ENCODE results near the gene LIF.

DNA sequence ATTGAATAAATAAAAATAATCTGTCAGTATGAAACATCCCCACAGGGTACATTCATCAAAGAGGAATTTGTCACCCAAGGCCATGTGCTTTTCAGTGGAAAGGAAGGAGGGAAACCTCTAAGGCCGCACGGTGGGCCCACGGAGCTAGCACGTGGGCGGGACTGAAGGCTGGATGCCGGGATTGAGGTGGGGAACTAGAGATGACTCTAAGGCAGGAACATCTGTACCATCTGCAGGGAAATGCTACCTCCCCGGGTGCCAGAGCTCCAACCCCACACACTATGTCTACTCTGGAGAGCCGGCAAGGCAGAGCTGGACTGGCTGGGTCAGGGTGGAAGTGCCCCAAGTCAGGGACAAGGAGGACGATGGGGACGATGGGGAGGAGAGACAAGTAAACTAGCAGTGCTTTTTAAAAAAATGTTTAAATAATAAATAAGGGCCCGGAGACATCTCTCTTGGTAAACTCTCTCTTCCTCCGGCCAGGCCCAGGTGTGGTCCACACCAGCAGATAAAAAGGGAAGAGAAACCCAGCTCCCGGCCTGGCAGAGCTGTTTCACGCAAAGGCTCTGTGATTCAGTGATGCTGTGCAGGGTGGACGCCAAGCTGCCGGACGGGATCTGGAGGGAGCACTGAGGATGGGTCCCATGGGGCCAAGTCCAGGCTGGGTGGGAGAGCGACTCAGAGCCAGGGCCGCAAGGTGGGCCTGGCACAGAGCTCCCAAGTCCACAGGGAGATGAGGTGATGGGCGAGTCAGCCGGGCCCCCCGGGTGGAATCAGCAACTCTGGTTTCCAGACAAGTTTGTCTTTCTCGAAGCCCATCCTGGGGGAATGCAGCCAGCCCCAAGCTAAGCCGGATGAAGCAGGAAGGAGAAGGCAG lies 5.8 kb downstream of the LIF start:
- TF ChIP-seq CTCF (IDR thresholded peaks at IDR 0.05) (no peak), SIN3A (IDR thresholded peaks at IDR 0.05; ENCODE audit: borderline replicate concordance, insufficient read depth, low read depth, low read length) (no peak), TCF7L2 (IDR thresholded peaks at IDR 0.05; ENCODE audit: low read depth, low read length) (no peak)
- TF ChIP-seq, protein P1, sequence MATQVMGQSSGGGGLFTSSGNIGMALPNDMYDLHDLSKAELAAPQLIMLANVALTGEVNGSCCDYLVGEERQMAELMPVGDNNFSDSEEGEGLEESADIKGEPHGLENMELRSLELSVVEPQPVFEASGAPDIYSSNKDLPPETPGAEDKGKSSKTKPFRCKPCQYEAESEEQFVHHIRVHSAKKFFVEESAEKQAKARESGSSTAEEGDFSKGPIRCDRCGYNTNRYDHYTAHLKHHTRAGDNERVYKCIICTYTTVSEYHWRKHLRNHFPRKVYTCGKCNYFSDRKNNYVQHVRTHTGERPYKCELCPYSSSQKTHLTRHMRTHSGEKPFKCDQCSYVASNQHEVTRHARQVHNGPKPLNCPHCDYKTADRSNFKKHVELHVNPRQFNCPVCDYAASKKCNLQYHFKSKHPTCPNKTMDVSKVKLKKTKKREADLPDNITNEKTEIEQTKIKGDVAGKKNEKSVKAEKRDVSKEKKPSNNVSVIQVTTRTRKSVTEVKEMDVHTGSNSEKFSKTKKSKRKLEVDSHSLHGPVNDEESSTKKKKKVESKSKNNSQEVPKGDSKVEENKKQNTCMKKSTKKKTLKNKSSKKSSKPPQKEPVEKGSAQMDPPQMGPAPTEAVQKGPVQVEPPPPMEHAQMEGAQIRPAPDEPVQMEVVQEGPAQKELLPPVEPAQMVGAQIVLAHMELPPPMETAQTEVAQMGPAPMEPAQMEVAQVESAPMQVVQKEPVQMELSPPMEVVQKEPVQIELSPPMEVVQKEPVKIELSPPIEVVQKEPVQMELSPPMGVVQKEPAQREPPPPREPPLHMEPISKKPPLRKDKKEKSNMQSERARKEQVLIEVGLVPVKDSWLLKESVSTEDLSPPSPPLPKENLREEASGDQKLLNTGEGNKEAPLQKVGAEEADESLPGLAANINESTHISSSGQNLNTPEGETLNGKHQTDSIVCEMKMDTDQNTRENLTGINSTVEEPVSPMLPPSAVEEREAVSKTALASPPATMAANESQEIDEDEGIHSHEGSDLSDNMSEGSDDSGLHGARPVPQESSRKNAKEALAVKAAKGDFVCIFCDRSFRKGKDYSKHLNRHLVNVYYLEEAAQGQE (IDR thresholded peaks at IDR 0.05; ENCODE audit: insufficient read depth in 1 of 2, low read depth in 2 of 2, low read length in 1 of 2), result no peak

Measured in Panc1 (cell line).